Subcutaneous abdominal adipose tissue (tissue), 5 donors: ENCODE measurements around the gene MYO10.

Experiments used
- H3K27ac ChIP-seq: one replicate; pipeline ENCODE4 v1.7.0; 2013; ENCODE audit warnings: low read depth, mild to moderate bottlenecking, inconsistent platforms, low read length, moderate library complexity
- H3K27me3 ChIP-seq, 5 donors: one replicate each; pipeline ENCODE4 v1.7.0; 2013; ENCODE audit warnings: low read length in 5 of 5, inconsistent platforms in 1 of 5; ENCODE audit not compliant: control insufficient read depth in 5 of 5, insufficient read depth in 4 of 5
- H3K36me3 ChIP-seq, 5 donors: one replicate each; pipeline ENCODE4 v1.7.0; 2013; ENCODE audit warnings: low read length in 5 of 5; ENCODE audit not compliant: control insufficient read depth in 5 of 5, insufficient read depth in 5 of 5
- H3K4me1 ChIP-seq, 5 donors: one replicate each; pipeline ENCODE4 v1.7.0; 2013; ENCODE audit warnings: low read length in 5 of 5, mild to moderate bottlenecking in 3 of 5, moderate library complexity in 1 of 5; ENCODE audit not compliant: control insufficient read depth in 5 of 5, insufficient read depth in 5 of 5
- H3K4me3 ChIP-seq, 5 donors: one replicate each; pipeline ENCODE4 v1.7.0; 2013; ENCODE audit warnings: low read length in 5 of 5, low read depth in 1 of 5
- H3K9ac ChIP-seq, 5 donors: one replicate each; pipeline ENCODE4 v1.7.0; 2013; ENCODE audit warnings: low read length in 5 of 5, mild to moderate bottlenecking in 4 of 5, moderate library complexity in 3 of 5
- H3K9me3 ChIP-seq, 5 donors: one replicate each; pipeline ENCODE4 v1.7.0; 2013; ENCODE audit warnings: low read length in 5 of 5; ENCODE audit not compliant: control insufficient read depth in 5 of 5
- donor health status: healthy.
- donor health status: healthy.
- donor health status: healthy.
- donor health status: healthy.
- donor health status: healthy.

Gene MYO10

DNA sequence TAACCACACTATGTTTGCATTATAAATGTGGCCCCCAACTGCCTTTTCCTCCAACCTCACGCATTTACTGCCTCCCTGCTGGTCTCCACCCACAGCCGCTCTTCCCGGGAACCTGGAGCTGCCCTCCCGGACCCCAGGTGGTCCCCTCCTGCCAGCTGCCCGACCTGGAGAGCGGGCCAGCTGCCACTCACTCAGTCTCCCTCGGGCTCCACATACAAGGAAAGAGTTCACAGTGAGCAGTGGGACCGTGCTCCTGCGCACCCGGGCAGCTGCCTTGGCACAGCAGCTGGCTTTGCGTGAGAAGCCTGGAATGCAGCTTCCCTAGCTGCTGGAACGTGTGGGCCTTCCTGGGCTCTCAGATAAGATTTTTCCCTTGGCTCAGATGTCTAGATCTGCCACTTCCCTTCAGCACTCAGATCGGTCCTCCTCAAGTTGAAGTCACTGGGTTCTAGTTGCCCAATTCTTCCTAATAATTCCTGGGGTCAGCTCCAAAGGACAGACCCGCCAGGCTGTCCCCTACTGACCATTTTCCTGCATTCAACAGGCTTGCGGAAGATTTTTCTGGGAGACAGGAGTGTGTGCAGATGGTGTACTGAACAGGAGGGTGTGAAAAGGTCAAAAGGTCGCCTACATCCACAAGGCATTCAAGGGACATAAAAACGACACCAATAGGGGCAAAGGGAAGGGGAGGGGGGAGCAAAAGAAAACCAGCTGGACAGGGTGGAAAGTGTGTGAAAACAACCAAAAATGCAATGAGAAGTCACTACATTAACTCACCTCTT lies 69.1 kb downstream of the MYO10 start:
- Histone ChIP-seq H3K4me3 (no peak overlapping the region), H3K27me3 (no peaks in the 10 kb centered on the region), H3K4me1 (peaks cover 0 to 14% (median 7%) of the 10 kb centered on the region in 5 donors), H3K27ac (no peak overlapping the region), H3K36me3 (no peaks in the 10 kb centered on the region), H3K9me3 (no peaks in the 10 kb centered on the region), H3K9ac (no peak overlapping the region)

DNA sequence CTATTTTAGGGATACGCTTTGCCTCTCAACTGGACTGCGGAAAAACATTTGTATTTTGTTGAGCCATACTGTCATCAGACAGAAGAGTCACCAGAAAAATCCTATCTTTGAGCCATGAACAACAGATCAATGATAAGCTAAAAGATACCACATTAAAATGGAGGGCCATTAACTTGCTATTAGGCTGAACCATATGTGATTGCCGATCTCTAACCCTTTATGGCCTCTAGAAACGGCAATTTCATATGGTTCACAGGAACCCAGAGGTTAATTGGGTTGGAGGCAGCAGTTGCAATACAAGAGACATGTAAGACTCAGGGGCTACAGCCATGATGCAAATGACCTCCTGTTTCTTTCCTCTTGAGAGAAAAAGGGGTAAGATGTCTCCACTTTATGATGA lies 69.8 kb downstream of the MYO10 start:
- no peaks in the 10 kb centered on the region for H3K27me3 ChIP-seq
- no peak overlapping the region for H3K4me3 ChIP-seq
- no peak overlapping the region for H3K9ac ChIP-seq
- H3K4me1 ChIP-seq, result peaks cover 0 to 14% (median 7%) of the 10 kb centered on the region in 5 donors
- H3K36me3 ChIP-seq, result no peaks in the 10 kb centered on the region
- H3K27ac ChIP-seq, result no peak overlapping the region
- no peaks in the 10 kb centered on the region for H3K9me3 ChIP-seq

DNA sequence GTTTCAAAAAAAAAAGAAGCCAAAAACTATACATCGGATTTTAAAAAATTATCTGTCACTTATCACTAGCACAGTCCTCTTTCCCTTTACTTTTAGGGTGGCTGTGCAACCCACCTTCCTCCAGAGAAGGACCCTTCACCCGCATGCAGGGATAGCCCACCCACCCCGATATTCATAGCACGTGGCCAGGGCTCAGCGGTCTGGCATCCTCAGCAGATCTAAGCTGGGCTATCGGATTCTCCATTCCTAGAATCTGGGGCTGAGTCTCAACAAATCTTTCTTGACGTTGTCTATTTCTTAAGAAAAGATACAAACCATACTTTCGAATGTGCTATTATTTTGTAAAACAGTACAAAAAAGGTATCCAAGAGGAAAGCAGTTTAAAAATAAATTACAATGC lies 70.9 kb downstream of the MYO10 start:
- Histone ChIP-seq H3K27ac (no peak overlapping the region), H3K27me3 (no peaks in the 10 kb centered on the region), H3K36me3 (no peaks in the 10 kb centered on the region), H3K4me1 (peaks cover 0 to 14% (median 6%) of the 10 kb centered on the region in 5 donors), H3K4me3 (no peak overlapping the region), H3K9ac (no peak overlapping the region), H3K9me3 (no peaks in the 10 kb centered on the region)

- peaks cover 0 to 14% (median 6%) of the 10 kb centered on the region in 5 donors for H3K4me1 ChIP-seq
- no peaks in the 10 kb centered on the region for H3K9me3 ChIP-seq
- no peak overlapping the region for H3K27ac ChIP-seq
- no peak overlapping the region for H3K9ac ChIP-seq
- no peaks in the 10 kb centered on the region for H3K27me3 ChIP-seq
- no peaks in the 10 kb centered on the region for H3K36me3 ChIP-seq
- H3K4me3 ChIP-seq, result no peak overlapping the region
Measured at GRCh38 chr5:16864631-16865131, 71.4 kb downstream of the MYO10 start.

- no peak overlapping the region for H3K4me3 ChIP-seq
- H3K4me1 ChIP-seq, result peaks cover 0 to 14% (median 6%) of the 10 kb centered on the region in 5 donors
- H3K27me3 ChIP-seq, result no peaks in the 10 kb centered on the region
- no peak overlapping the region for H3K9ac ChIP-seq
- H3K27ac ChIP-seq, result no peak overlapping the region
- peaks cover 0 to 7% (median 6%) of the 10 kb centered on the region in 5 donors for H3K9me3 ChIP-seq
- no peaks in the 10 kb centered on the region for H3K36me3 ChIP-seq
Measured at GRCh38 chr5:16863469-16863946, 72.6 kb downstream of the MYO10 start.

- Histone ChIP-seq H3K27me3 (no peaks in the 10 kb centered on the region), H3K9me3 (peaks cover 0 to 7% (median 6%) of the 10 kb centered on the region in 5 donors), H3K36me3 (no peaks in the 10 kb centered on the region), H3K4me3 (no peak overlapping the region), H3K4me1 (peaks cover 0 to 14% (median 6%) of the 10 kb centered on the region in 5 donors), H3K9ac (no peak overlapping the region), H3K27ac (no peak overlapping the region)
Measured at GRCh38 chr5:16862777-16863176, 73.3 kb downstream of the MYO10 start.

DNA sequence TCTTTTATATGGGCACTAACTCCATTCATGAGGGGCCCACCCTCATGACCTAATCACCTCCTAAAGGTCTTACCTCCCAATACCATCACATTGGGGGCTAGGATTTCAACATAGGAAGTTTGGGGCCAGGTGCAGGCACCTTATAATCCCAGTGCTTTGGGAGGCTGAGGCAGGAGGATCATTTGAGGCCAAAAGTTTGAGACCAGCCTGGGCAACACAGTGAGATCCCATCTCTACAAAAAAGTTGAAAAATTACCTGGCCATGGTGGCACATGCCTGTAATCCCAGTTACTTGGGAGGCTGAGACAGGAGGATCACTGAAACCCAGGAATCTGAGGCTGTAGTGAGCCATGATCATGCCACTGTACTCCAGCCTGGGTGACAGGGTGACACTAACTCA lies 76.7 kb downstream of the MYO10 start:
- no peaks in the 10 kb centered on the region for H3K27me3 ChIP-seq

DNA sequence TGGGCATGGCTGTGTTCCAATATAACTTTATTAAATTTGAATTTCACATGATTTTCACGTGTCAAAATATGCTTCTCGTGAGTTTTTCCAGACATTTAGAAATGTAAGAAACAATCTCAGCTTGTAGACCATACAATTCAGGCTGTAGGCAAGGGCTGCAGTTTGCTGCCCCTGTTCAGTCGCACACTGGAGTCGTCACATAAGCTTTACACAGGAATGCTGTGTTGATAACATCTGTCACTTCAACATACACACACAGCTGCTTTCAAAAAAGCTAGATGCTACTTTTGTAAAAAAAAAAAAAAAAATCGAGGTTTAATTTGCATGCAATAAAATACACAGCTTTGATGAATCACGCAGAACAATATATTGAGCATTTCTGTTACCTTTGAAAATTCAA lies 77.9 kb downstream of the MYO10 start:
- Histone ChIP-seq H3K4me1 (peaks cover 0 to 20% (median 3%) of the 10 kb centered on the region in 5 donors), H3K9ac (no peak overlapping the region), H3K36me3 (no peaks in the 10 kb centered on the region), H3K27me3 (no peaks in the 10 kb centered on the region), H3K27ac (no peak overlapping the region), H3K4me3 (no peak overlapping the region), H3K9me3 (peaks cover 0 to 7% (median 6%) of the 10 kb centered on the region in 5 donors)

More for the DNA sequence above, 76.7 kb downstream of the MYO10 start:
- Histone ChIP-seq H3K27ac (no peak overlapping the region), H3K9ac (no peak overlapping the region), H3K9me3 (peaks cover 0 to 7% (median 6%) of the 10 kb centered on the region in 5 donors), H3K36me3 (no peaks in the 10 kb centered on the region), H3K4me1 (peaks cover 0 to 25% (median 3%) of the 10 kb centered on the region in 5 donors), H3K4me3 (no peak overlapping the region)

- no peak overlapping the region for H3K9ac ChIP-seq
- peaks cover 0 to 7% (median 6%) of the 10 kb centered on the region in 5 donors for H3K9me3 ChIP-seq
- H3K27me3 ChIP-seq, result no peaks in the 10 kb centered on the region
- peaks cover 0 to 16% (median 3%) of the 10 kb centered on the region in 5 donors for H3K4me1 ChIP-seq
- H3K27ac ChIP-seq, result no peak overlapping the region
- H3K36me3 ChIP-seq, result no peaks in the 10 kb centered on the region
- H3K4me3 ChIP-seq, result no peak overlapping the region
Measured at GRCh38 chr5:16857635-16858034, 78.5 kb downstream of the MYO10 start.

- H3K4me1 ChIP-seq, result peaks cover 0 to 16% (median 3%) of the 10 kb centered on the region in 5 donors
- H3K36me3 ChIP-seq, result no peaks in the 10 kb centered on the region
- no peak overlapping the region for H3K27ac ChIP-seq
- H3K9me3 ChIP-seq, result peaks cover 0 to 7% (median 6%) of the 10 kb centered on the region in 5 donors
- H3K9ac ChIP-seq, result no peak overlapping the region
- no peak overlapping the region for H3K4me3 ChIP-seq
- H3K27me3 ChIP-seq, result no peaks in the 10 kb centered on the region
Measured at GRCh38 chr5:16856531-16856930, 79.6 kb downstream of the MYO10 start.
